RCC 7860 (cell line): Measurements from ENCODE around the gene MEI1.
"Not testable (repeated sequence)": the region's sequence is repeated elsewhere in the genome, so short reads cannot be mapped to it uniquely, and the experiment has no call there.

Experiments
- DNase-seq: peaks from one replicate; pipeline ENCODE4 v3.0.0-alpha.2; 2015; ENCODE audit warnings: low spot score
- FAIRE-seq: peaks from 2 replicates; lab custom pipeline; 2012; peaks lifted over from hg19 to GRCh38; lab: Jason Lieb, UNC

The MEI1 gene

DNA sequence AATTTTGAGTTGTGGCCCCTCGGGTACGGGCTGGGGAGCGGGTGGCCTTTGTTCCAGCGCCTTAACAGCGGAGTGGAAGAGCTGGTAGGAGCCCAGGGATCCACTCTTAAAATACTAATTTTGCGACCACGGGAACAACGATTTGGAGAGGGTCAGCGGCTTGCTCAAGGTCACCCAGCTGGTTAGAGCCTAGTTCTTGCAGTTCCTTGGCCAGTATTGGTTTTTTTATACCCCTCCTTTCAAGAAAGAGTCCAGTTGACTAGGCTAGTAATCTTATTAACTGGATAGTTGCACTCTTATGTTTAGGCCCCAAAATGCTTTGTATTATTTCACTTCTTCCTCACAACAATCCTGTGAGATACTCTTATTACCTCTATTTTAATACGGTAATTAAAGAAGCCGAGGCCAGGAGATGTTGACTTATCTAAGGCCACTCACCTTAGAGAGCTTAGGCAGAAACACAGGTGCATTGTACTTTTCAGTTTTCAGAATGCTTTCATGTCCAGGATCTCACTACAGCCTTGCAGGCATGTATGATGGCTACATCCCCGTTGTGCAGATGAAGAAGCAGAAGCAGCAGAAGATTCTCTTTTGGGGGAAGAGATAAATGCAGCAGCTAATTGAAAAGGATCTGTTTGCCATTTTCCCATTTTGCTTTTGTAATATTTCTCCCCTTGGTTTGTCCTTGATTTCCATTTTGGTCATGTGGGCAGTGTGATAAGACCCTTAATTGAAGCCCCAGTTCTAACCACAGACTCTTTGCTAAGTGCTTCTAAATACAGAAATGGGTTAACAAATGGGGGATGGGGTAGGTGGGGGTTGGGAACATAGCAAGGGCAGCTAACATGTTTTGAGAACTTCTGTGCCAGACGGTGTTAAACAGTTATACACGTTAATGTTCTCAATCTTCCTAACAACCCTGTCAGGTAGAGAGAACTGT, 135.0 kb downstream of the MEI1 start:
- DNase-seq (no peak), FAIRE-seq (no peak)

GRCh38 chr22:41835462-41835861, 136.2 kb downstream of the MEI1 start:
- not testable (repeated sequence) for FAIRE-seq, DNase-seq

GRCh38 chr22:41836551-41836950, 137.2 kb downstream of the MEI1 start:
- FAIRE-seq, result no peak
- no peak for DNase-seq

- DNase-seq (no peak), FAIRE-seq (no peak)
These were observed 139.7 kb downstream of the MEI1 start for GRCh38 chr22:41838842-41839618.

DNA sequence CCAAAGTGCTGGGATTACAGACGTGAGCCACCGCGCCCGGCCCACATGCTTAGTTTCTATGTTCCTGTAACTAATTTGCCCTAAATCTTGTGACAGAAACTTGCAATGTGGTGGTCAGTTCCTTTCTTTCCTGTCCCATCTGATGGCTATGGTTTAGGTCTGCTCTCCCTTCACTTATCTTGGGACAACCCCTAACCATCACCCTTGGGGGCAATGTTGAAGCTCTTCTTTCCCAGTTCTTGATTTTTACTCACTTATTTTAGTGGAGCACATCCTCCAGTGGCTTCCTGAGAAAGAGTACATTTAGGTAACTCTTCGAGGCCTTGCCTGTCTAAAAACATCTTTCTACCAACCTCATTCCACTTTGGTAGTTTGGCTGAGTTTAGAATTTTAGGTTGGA, 140.9 kb downstream of the MEI1 start:
- FAIRE-seq, result no peak
- DNase-seq, result no peak

DNA sequence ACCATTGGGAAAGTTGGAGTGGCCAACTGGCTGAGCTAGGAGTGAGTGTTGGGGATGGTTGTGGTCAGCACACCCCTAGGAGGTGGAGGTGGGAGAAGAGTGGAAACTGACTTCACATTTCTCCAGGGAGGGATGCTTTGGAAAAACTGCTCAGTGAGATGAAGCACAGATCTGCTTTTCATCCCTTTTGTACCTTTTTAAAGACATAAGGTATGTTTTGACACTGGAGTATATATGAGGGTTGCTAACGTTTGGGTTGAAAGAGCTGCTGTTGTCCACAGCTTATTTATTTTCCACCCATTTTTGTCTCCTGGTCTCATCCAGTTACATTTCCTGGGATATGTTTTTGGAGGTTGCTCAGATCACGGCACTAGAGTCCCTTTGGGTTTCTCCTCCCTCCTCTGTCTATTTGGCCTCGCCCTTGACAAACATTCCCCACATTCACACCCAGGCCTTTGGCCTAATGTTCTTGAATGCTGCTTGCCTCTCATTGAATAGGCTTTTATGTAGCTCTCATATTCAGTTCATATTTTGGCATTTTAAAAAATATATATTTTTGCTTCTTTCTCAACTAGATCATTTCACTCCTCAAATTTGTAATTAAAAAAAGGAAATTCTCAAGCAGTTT, 141.9 kb downstream of the MEI1 start:
- no peak for DNase-seq
- no peak for FAIRE-seq

DNA sequence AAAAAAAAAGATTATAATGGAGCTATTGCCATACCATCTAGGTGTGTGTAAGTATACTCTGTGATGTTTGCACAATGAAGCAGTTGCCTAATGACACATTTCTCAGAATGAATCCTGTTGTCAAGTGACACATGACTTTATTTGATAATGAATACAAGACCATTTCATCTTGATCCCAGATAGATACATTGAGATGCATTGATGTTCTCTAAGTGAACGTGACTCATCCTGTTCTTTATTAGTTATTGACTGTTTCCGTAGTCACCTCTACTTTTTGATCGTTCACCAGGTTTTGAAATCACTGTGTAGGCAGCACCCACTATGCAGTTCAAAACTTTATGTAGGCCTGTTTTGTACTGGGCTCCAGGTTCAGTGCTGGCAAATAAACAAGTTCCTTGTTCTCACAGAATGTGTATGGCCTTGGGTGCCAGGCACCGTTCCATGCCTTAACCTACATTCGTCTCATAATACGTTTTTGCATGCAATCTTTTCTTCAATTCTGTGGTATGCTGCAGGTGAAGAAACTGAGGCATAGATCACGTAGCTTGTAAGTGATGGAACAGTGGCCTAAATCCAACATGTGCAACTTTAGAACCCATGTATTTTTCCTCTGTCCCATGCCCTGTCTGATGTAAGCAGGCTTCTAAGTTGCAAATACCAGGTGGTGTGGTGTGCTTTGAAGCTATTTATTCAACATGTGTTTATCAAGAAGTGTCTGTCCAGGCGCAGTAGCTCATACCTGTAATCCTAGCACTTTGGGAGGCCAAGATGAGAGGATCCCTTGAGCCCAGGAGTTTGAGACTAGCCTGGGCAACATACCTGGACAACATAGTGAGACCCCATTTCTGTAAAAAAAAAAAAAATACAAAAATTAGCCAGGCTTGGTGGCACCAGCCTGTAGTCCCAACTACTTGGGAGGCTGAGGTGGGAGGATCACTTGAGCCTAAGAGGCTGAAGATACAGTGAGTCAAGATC, 144.0 kb downstream of the MEI1 start:
- DNase-seq (no peak), FAIRE-seq (no peak)

GRCh38 chr22:41844036-41844435, 144.7 kb downstream of the MEI1 start:
- DNase-seq (no peak), FAIRE-seq (no peak)

GRCh38 chr22:41844513-41844912, 145.2 kb downstream of the MEI1 start:
- FAIRE-seq (no peak), DNase-seq (no peak)

GRCh38 chr22:41845380-41846267, 146.3 kb downstream of the MEI1 start:
- FAIRE-seq (no peak), DNase-seq (no peak)

GRCh38 chr22:41846268-41846987, 147.1 kb downstream of the MEI1 start:
- DNase-seq (no peak), FAIRE-seq (no peak)

DNA sequence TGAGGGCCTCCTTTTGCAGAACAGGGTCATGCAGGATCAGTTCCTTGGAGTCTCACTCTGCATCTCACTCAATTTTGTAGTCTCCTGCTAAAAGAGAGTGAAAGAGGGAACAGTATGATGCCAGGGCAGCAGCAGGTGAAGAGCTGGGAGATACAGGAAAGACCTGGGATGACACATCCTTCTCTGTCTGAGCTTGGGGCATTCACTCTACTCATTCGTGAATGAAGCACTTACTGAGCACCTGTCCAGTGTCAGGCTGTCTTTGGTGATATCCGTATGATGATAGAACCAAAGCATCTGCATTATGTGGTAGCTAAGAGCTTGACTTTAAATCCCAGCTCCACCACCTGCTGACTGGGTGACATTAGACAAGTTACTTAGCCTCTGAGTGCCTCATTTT, 148.0 kb downstream of the MEI1 start:
- no peak for DNase-seq
- FAIRE-seq, result no peak

DNA sequence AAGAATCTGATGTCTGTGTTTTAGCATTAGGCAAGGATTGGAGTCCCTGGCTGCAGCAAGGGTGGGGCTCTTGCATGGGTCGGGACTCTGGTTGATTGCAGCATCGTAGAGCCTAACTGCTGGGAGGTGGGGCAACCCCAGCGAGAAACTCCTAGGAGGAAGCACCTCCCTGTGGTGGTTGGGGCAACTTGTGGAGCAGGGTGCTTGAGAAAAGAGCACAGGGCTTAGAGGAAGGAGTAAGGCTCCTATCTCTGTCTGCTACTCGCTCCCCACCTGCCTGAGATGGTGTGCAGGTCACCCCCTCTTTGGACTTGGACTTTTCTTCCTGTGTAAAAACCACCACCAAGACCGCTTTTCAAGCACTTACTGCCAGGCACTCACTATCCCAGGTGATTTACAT, 149.2 kb downstream of the MEI1 start:
- DNase-seq, result no peak
- no peak for FAIRE-seq
